ENCODE data around the gene TSPEAR. TPM values are rescaled to one million over a fixed set of nuclear protein-coding genes. Genes with fewer than 3 reads are reported as not detected.
"Not testable (repeated sequence)": the region's sequence is repeated elsewhere in the genome, so short reads cannot be mapped to it uniquely, and the experiment has no call there.

Gene TSPEAR
- total RNA-seq, 1 experiment from 2014 or later: 2.1 TPM

- DNase-seq (ENCODE audit: low spot score) (no peak), ATAC-seq (no peak)
- Mint-ChIP-seq H3K27me3 (ENCODE audit: low read depth) (no peaks in the 10 kb centered on the region; the same call in 1 of the 2 replicates), H3K4me3 (no peak overlapping the region), H3K4me1 (peaks cover 28% of the 10 kb centered on the region), H3K36me3 (no peaks in the 10 kb centered on the region; the same call in 1 of the 2 replicates), H3K9me3 (peaks cover 25% of the 10 kb centered on the region), H3K27ac (no peak overlapping the region)
- POLR2A ChIA-PET: no interaction called here
- CTCF ChIA-PET: interaction anchor here (0.9 kb wide), 1 partner anchor 92 kb away, joined by 3 read pairs; no protein-coding TSS in a partner anchor
- TF ChIP-seq ESRRA (CRISPR knock-in tag; IDR thresholded peaks at IDR 0.05; ENCODE audit: borderline replicate concordance): no peak
- TF ChIP-seq MYBL2 (CRISPR knock-in tag; IDR thresholded peaks at IDR 0.05): no peak
- no peak for TF ChIP-seq SMAD3 (CRISPR knock-in tag; IDR thresholded peaks at IDR 0.05; ENCODE audit: borderline replicate concordance)
- TF ChIP-seq ZNF263 (CRISPR knock-in tag; IDR thresholded peaks at IDR 0.05; ENCODE audit: low read depth): no peak
- TF ChIP-seq IRF2 (CRISPR knock-in tag; IDR thresholded peaks at IDR 0.05; ENCODE audit: borderline replicate concordance, low read depth): no peak
- no peak for TF ChIP-seq ATF3 (CRISPR knock-in tag; conservative IDR thresholded peaks at IDR 0.05)
- no peak for TF ChIP-seq ZNF138 (CRISPR knock-in tag; conservative IDR thresholded peaks at IDR 0.05)
These were observed 108.9 kb downstream of the TSPEAR start for GRCh38 chr21:44602463-44602850.

- H3K36me3 Mint-ChIP-seq: no peaks in the 10 kb centered on the region; the same call in 1 of the 2 replicates
- ATAC-seq: no peak
- H3K4me3 Mint-ChIP-seq: no peak overlapping the region
- POLR2A ChIA-PET: no interaction called here
- CTCF ChIA-PET: interaction anchor here (1.1 kb wide), 1 partner anchor 199 kb away, joined by 3 read pairs; no protein-coding TSS in a partner anchor
- H3K4me1 Mint-ChIP-seq: peaks cover 31% of the 10 kb centered on the region
- peaks cover 25% of the 10 kb centered on the region for H3K9me3 Mint-ChIP-seq
- H3K27me3 Mint-ChIP-seq (ENCODE audit: low read depth): no peaks in the 10 kb centered on the region; the same call in 1 of the 2 replicates
- no peak for DNase-seq (ENCODE audit: low spot score)
- TF ChIP-seq ZSCAN18 (CRISPR knock-in tag; IDR thresholded peaks at IDR 0.05): no peak
- no peak for TF ChIP-seq ZNF263 (CRISPR knock-in tag; IDR thresholded peaks at IDR 0.05; ENCODE audit: low read depth)
- peak overlapping the region; percentile 25; the same call in 1 of the 2 replicates for H3K27ac Mint-ChIP-seq
These were observed 109.5 kb downstream of the TSPEAR start for GRCh38 chr21:44601596-44602462.

GRCh38 chr21:44601091-44601490 is 110.3 kb downstream of the TSPEAR start:
- Mint-ChIP-seq H3K9me3 (peaks cover 18% of the 10 kb centered on the region), H3K4me1 (peaks cover 31% of the 10 kb centered on the region)
- H3K36me3 Mint-ChIP-seq; ATAC-seq; POLR2A ChIA-PET; H3K4me3 Mint-ChIP-seq; H3K27ac Mint-ChIP-seq; H3K27me3 Mint-ChIP-seq (ENCODE audit: low read depth); DNase-seq (ENCODE audit: low spot score): not testable (repeated sequence)
- CTCF ChIA-PET: interaction anchor here (1.1 kb wide), 1 partner anchor 200 kb away, joined by 3 read pairs; no protein-coding TSS in a partner anchor

- POLR2A ChIA-PET: not testable (repeated sequence)
- CTCF ChIA-PET: interaction anchor here (1.1 kb wide), 1 partner anchor 200 kb away, joined by 3 read pairs; no protein-coding TSS in a partner anchor
These were observed 111.0 kb downstream of the TSPEAR start, which contains the start of gene KRTAP10-7 for GRCh38 chr21:44600118-44600978. TSS of gene KRTAP10-7 (plus strand) at chr21:44600597. CDS start at chr21:44600622, 25 bp downstream.

GRCh38 chr21:44599264-44600029 is 111.9 kb downstream of the TSPEAR start:
- CTCF ChIA-PET: no interaction called here
- Mint-ChIP-seq H3K4me1 (peaks cover 38% of the 10 kb centered on the region), H3K27me3 (ENCODE audit: low read depth) (no peaks in the 10 kb centered on the region; the same call in 1 of the 2 replicates), H3K27ac (no peak overlapping the region; the same call in 1 of the 2 replicates), H3K9me3 (peaks cover 8% of the 10 kb centered on the region), H3K36me3 (no peaks in the 10 kb centered on the region; the same call in 1 of the 2 replicates), H3K4me3 (no peak overlapping the region)
- DNase-seq (ENCODE audit: low spot score) (no peak), ATAC-seq (no peak)
- POLR2A ChIA-PET: no interaction called here
- TF ChIP-seq STAT6 (CRISPR knock-in tag; conservative IDR thresholded peaks at IDR 0.05; ENCODE audit: low read depth): no peak
- TF ChIP-seq NR3C1 (CRISPR knock-in tag; conservative IDR thresholded peaks at IDR 0.05; ENCODE audit: low read depth): no peak
- no peak for TF ChIP-seq E2F1 (CRISPR knock-in tag; IDR thresholded peaks at IDR 0.05)
- no peak for TF ChIP-seq ATF3 (CRISPR knock-in tag; conservative IDR thresholded peaks at IDR 0.05)

More at GRCh38 chr21:44600118-44600978, 111.0 kb downstream of the TSPEAR start, which contains the start of gene KRTAP10-7:
- not testable (repeated sequence) for DNase-seq (ENCODE audit: low spot score); H3K4me3 Mint-ChIP-seq; H3K27me3 Mint-ChIP-seq (ENCODE audit: low read depth); H3K36me3 Mint-ChIP-seq; ATAC-seq
- Mint-ChIP-seq H3K4me1 (peaks cover 33% of the 10 kb centered on the region), H3K27ac (peak within 1 kb of the TSS; percentile 17; the same call in 1 of the 2 replicates), H3K9me3 (peaks cover 15% of the 10 kb centered on the region)
